HG03469 (cell line): Measurements from ENCODE around the gene ANKRD13D.
A peak's percentile ranks its signal among the peaks of the same experiment; 100 is the strongest.
"Not testable (repeated sequence)": the region's sequence is repeated elsewhere in the genome, so short reads cannot be mapped to it uniquely, and the experiment has no call there.

Experiments
- ATAC-seq: cut with Tn5 transposase; IDR thresholded peaks from one replicate; pipeline ENCODE4 v1.9.1; 2021; ENCODE audit warnings: mild to moderate bottlenecking, moderate library complexity, moderate number of reproducible peaks; ENCODE audit not compliant: unreplicated experiment

The ANKRD13D gene

DNA sequence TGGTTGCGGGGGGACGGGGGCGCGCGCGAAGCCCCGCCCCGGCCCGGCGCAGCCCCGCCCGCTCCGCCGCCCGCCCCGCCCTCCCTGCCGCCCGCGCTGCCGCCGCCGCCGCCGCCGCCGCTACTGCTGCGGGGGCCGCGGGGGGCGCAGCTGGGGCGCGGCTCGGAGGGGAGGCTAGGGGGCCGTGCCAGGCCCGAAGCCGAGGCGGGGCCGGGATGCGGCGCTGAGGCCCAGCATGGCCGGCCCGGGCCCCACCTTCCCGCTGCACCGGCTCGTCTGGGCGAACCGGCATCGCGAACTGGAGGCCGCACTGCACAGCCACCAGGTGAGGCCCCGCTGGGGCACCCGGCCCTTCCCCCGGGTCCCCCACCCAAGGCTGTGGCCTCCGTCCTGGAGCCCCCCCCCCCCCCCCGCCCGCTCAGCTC, at the start of gene ANKRD13D:
Gene ANKRD13D (plus strand): TSS at position 78 of the 425 bp plus-strand sequence. CDS start 158 bp downstream, at position 236.
- ATAC-seq = peak; percentile 25

DNA sequence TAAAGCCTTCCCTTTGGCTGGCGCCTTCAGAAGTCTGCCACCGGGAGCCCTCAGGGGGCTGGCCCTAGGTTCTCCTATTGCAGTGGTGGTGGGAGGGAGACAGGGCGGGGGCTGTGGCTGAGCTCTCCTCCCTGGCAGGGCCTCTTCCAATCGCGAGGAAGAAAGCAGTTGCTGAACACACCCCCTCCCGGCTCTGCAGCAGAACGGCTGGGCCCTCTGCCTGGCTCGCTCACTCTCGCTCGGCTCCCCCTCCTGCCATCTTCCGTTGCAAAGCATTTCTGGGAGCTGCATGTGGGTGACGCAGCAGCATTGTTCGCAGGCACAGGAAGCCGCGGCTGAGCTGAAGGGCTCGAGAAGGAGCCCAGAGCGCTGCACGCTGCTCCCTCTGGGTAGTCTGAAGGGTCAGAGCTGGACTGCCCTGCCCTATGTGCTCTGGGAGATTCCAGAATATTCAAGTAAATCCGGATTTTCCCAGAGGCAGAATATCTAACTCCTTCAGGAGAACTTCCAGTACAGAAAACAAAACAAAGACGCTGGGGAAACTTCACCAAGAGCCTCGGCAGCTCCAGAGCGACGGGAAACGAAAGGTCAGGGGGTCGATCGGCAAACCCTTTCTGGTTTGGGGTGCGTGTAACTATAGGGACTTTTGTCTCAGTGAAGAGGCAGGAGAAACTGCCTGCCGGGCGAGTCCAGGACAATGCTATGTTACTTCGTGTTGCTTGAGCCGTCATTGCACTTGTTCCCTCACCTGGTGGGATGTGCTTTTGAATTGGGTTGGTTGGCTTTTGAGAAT, 49.1 kb upstream of the ANKRD13D start:
- ATAC-seq = peak; percentile 45

DNA sequence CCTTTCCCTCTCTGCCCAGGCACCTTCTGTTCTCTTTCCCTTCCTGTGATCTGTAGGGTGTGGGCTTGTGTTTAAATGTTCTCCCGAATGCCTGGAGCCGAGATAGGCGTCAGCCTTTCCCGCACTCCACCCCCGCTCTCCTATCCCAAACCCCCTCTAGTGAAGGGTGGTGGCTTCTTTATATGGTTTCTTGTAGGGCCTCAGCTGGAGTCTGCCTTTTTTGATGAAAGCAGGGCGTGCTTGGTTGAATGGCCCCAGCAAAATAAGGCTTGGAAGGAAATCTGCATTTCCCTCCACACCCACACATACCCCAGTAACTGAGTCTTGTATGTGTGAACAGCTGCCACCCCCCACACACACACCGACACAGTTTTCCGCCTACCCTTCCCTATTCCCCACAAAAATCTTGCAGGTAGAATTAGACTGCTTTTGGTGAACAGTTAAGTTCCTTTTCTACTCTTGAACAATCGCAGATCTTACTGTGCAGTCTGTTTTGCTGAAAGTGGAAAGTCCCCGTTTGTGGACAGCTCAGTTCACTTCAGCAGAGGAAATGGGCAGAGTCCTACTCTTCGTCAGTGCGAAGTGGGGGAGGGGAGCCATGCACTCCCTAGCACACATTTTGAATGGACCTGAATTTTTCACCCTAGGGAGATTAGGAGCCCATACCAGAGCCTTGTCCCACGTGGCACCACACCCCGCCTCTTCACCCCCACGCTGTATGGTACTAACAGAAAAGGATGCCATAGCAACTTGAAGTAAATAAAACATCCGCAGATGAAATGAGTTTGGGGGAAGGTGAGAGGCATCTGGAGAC, 48.3 kb upstream of the ANKRD13D start:
- ATAC-seq = no peak

DNA sequence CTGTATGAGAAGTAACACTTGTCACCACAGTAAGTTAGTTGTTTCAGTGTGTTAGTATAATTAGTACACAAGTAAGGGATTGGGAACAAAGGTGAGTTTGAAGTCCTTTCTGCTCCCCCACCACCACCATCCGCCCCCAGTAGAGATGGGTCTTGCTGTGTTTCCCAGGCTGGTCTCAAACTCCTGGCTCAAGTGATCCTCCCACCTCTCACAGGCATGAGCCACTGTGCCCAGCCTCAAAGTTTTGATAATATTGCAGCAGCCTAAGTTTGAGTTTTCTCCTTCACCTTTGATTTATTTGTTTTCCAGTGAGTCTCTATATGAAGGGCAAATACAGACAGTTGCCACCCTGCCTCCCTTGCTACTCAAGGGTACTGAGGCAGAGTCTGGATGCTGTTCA, 46.6 kb upstream of the ANKRD13D start:
- ATAC-seq = no peak

DNA sequence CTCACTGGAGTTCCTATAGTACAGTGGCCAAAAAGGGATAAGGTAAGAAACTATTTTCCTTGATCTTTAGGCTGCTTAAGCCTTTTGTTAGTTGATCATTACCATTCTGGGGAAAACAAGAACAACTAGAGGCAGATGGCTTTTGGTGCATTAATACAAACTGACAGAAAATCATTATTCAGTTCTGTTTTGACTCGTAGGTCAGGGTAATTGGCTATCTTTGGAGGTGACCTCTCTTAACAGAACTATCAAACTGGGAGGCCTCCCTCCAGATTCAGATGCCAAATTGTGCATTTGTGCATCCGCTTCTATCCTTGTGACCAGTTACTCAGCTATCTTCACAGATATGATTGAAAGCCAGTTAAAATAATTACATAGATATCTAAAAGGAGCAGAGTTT, 46.1 kb upstream of the ANKRD13D start:
- ATAC-seq = no peak

DNA sequence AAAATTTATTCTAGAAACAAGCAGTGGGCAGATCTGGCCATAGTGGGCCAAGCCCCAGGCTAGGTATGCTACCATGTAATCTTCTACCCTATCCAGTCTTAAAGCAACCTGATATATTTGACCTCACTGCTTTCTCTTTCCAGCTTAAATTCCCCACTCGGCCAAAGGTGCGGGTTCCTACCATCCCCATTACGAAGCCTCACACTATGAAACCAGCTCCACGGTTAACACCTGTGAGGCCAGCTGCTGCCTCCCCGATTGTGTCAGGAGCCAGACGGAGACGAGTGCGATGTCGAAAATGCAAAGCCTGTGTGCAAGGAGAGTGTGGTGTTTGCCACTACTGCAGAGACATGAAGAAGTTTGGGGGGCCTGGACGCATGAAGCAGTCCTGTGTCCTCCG, 44.1 kb upstream of the ANKRD13D start:
- no peak for ATAC-seq

DNA sequence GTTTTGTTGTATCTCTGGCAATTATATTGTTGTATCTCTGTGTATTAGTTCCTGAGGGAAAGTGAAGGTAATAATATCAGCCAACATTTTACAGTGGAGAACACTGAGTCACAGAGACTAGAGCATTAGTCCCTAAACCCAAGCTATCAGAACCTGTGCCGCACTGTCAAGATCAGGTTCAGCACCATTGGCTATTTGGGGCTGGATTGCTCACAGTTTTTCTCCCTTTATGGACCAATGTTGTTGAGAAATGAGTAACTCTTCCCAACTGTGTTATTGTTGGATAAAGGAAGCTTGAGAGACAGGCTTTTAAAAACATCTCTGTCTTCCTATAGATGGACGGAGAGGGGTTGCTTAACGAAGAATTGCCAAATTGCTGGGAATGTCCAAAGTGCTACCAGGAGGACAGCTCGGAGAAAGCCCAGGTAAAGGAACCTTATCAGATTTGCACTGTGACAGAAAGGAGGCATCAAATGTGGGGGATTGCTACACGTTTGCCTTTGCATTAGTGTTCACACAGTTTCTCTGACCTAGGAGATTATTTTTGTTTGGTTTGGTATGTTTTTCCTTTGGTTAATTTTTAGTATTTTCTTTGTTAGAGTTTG, 41.1 kb upstream of the ANKRD13D start:
- ATAC-seq = no peak

DNA sequence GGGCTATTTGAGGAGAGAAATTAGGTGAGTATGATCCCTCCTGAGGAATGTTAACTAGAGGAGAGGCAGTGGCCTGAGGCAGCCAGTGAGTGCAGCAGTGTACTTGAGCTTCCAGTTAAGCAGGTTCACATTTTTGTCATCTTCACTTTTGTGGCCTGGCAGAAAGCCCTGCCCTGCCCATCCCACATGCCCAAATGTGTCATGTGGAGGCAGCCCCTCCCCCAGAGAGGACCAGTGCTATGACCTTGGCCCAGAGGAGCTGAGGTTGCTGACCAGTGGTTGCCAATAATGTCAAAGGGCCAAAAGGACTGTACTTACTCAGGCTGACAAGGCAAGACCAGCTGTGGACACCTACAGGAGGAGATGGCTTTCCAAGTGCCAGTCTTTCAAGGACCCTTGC, 40.5 kb upstream of the ANKRD13D start:
- no peak for ATAC-seq

DNA sequence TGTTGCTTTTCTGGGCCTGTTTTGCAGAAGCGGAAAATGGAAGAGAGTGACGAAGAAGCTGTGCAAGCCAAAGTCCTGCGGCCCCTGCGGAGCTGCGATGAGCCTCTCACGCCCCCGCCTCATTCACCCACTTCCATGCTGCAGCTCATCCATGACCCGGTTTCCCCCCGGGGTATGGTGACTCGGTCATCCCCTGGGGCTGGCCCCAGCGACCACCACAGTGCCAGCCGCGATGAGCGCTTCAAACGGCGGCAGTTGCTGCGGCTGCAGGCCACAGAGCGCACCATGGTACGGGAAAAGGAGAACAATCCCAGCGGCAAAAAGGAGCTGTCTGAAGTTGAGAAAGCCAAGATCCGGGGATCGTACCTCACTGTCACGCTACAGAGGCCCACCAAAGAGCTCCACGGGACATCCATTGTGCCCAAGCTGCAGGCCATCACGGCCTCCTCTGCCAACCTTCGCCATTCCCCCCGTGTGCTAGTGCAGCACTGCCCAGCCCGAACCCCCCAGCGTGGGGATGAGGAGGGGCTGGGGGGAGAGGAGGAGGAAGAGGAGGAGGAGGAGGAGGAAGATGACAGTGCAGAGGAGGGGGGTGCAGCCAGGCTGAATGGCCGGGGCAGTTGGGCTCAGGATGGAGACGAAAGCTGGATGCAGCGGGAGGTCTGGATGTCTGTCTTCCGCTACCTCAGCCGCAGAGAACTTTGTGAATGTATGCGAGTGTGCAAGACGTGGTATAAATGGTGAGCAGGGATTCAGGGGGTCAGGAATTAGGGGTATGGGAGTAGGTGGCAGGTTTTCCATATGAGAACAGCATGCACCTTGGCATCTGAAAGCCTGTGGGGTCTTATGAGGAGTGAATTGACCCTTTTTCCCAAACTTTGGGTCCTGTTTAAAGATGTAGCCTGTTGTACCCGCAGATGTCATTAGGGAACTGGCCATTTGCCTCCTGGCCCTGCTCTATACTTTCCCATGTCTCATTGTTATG, 38.8 kb upstream of the ANKRD13D start:
- ATAC-seq = no peak

DNA sequence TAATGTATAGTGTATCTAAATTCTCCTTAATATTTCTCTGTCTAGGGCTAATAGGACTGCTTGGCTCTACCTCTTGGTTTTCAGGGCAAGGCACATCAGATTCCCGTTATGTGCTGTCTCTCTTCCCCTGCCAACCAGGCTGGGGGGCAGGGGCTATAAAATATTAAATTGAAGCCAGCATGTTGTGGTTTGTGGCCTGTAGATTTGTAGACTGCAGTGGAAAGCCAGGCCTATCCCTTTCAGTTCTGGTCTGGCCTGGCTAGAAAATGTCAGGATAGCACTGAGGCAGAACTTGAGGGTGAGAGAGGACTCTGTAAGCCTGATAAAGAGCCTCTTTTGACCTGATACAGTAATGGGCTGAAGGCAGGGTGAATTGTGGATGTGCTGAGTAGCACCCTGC, 37.3 kb upstream of the ANKRD13D start:
- ATAC-seq = no peak

DNA sequence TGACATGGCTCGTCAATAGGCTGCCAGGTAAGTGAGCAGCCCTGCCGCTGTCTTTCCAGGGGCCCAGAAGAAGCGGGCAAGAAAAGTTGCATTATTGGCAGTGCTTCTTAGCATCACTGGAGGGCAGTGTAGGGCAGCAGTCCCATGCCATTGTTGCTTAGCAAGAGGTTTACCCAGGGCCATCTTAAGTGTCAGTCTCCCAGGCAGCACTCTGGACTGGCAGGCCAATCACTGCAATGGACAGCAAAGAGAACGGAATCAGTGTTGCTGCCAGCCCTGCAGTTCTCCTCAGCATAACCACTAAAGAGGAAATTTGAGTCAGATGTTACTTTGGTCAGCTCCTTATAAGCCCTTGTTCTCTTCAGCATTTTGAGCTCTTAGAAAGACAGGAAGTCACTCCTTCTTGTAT, 36.3 kb upstream of the ANKRD13D start:
- ATAC-seq = no peak

DNA sequence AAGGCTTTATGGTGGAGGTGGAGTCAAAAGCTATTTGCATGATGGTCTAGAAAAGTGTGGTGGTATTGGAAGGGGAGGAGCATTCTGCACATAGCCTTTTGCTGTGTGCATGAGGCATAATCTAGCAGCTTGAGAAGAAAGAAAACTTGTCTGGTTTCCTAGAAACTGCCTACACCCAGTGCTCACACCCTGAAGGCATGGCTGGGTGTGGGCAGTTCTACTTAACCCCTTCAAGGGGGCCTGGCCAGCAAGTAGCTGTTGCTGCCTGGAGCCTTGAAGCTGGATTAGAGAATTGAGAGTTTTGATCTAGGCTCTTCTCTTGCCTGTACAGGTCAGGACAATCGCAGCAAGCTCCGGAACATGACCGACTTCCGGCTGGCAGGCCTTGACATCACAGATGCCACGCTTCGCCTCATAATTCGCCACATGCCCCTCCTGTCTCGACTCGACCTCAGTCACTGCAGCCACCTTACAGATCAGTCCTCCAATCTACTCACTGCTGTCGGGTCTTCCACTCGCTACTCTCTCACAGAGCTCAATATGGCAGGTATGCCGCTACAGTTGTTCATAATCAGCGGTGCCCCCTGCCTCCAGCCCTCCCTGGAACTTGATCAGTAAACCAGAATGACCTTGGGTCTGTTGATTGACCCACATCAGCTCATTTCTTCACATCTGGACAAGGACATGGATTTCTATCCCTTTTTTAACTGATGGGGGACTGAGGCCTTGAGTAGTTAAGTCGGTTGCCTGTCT, 35.1 kb upstream of the ANKRD13D start:
- ATAC-seq = no peak

DNA sequence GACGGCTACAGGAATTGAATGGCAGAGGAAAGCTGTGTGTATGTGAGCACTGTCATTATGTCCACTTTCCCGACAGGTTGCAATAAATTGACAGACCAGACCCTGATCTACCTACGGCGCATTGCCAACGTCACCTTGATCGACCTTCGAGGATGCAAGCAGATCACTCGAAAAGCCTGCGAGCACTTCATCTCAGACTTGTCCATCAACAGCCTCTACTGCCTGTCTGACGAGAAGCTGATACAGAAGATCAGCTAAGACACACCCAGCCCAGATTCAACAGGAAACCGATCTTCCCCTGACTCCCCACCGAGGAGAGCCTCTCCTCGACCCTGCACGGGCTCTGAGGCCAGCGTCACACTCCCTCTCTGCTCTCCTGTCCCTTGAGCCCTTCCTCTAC, 34.3 kb upstream of the ANKRD13D start:
- ATAC-seq = no peak

DNA sequence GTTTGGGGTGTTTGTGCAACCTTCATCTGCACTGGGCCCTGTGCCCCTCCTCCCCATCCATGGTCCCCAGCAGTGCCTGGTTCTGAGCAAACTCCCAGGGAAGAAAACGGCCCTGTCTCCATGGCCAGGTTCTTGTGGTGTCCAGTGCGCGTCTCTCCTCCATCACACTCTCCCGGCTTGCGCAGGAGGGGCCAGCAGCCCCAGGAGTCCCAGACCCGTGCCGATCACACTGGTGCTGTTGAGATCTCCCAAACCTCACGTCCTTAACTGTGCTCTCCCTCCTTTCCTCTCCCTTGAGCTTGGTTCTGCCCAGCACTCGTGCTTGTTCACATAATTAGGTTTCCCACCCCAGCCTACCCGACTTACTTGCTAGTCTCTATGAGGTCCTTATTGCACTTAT, 33.8 kb upstream of the ANKRD13D start:
- ATAC-seq = no peak

DNA sequence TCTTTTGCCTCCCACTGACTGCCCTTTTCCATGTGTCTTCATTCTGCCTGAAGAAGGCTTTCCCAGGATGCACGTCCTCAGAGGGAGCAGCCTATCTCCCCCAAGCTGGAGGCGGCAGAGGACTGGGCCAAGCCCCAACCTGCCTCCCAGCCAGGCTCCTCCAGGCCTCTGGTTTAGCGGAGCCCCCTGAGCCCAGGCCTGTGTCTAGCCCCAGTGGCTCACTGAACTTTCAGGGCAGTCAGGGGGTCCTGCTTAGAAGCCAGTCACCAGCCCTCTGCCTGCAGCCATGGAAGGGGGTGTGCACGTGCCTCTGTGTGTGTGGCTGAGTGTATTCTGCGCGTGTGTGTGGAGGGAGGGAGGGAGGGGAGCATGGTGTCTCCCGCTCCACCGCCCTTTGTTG, 33.2 kb upstream of the ANKRD13D start:
- no peak for ATAC-seq

DNA sequence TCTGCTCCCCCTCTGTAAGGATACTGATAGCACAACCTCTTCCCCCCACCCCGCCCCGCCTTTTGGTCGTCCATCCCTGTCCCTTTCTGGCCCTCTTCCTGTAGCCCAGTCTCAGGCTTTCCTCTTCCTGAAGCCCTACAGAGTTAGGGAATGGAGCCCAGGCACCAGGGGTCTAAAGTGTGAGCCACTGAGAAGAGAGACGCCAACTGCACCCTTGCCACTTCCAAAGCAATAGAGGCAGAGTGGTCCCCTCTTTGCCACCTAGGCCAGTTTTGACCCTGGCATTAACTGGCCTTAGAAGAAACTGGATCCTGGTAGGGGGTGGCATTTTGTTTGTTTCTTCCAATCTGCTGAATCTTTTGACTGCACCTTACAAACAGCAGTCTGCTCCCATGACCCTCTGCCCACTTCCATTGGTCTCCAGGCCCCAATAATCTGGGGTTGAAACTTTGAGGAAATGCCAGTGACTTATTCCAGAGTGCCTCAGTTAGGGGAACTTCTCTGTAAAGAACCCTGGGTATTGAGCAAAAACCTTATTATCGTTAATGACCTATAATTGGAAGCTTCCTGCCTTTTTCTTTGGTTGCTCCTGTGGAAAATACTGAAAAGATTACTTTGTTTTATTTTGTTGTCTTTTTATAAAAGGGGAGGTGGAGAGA, 32.5 kb upstream of the ANKRD13D start:
- ATAC-seq = no peak

DNA sequence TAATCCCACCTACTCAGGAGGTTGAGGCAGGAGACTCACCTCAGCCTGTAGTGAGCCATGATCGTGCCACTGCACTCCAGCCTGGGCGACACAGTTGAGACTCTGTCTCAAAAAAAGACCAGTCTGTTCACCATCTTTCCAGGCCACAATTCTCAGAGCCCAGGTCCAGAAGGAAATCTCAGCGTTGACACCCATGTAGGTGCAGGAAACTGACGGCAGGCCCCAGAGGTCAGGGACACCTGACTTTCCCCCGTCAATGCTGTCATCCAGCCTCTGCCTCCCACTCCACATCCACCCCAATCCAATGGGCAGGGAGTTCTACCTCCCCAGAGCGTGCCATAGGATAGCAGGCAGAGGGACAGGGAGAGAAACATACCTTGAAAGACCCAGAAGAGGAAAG, 28.7 kb upstream of the ANKRD13D start:
- ATAC-seq = no peak

DNA sequence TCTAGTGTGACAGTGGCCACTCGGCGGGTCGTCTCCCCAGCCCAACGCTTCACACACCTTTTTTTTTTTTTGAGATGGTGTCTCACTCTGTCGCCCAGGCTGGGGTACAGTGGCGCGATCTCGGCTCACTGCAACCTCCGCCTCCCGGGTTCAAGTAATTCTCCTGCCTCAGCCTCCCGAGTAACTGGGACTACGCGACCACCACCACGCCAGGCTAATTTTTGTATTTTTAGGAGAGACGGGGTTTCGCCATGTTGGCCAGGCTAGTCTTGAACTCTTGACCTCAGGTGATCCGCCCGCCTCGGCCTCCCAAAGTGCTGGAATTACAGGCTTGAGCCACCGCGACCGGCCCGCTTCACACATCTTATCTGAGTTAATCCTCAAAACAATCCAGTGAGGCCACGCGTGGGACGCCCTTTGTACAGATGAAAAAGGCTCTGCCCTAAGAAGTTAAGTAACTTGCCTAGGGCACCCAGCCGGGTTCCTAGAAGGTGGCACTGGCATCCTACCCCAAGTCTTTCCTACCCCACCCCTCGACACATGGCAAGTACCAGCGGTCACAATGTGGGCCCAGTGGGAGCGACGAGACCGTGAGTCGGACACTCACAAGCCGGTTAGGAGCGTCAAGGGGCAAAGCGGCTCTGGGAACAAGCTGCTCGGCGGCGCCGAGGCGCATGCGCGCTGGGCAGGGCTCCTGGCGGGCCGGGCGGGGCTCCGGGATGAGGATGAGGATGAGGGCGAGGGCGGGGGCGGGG, 28.0 kb upstream of the ANKRD13D start:
- ATAC-seq = not testable (repeated sequence)

DNA sequence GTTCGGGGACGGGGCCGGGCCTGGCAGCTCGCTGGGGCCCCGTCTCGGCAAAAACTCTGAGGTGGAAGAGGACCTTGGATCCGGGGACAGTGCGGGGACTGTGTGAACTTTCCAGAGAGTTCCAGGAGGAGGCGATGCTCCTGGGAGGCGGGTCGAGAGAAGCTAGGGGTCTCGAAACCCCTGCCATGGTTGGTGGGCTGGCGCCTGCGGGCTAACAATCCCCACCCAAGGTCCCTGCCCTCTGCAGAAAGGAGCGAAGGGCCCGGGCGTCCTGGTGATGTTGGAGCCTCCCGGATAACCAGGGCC, 27.5 kb upstream of the ANKRD13D start:
- ATAC-seq = no peak
